Measurements from ENCODE around the gene MYO5A. TPM values are rescaled to one million over a fixed set of nuclear protein-coding genes. Genes with fewer than 3 reads are reported as not detected.
"Not testable (repeated sequence)": the region's sequence is repeated elsewhere in the genome, so short reads cannot be mapped to it uniquely, and the experiment has no call there.

Gene MYO5A
- total and polyA plus RNA-seq, 3 donors from 2014 or later: 11.7 to 35.5 (median 24.3) TPM

- no peak for DNase-seq
- Histone ChIP-seq H3K4me3 (no peak overlapping the region), H3K27ac (no peak overlapping the region), H3K4me1 (no peaks in the 10 kb centered on the region), H3K36me3 (ENCODE audit: low read depth, missing control alignments) (no peaks in the 10 kb centered on the region), H3K27me3 (no peaks in the 10 kb centered on the region), H3K9me3 (no peaks in the 10 kb centered on the region)
- WGBS, 2 donors: 89 to 93% methylated on average over 2 of the region's 2 CpGs
- TF ChIP-seq POLR2A (IDR thresholded peaks at IDR 0.05): no peak
- TF ChIP-seq, protein P1, sequence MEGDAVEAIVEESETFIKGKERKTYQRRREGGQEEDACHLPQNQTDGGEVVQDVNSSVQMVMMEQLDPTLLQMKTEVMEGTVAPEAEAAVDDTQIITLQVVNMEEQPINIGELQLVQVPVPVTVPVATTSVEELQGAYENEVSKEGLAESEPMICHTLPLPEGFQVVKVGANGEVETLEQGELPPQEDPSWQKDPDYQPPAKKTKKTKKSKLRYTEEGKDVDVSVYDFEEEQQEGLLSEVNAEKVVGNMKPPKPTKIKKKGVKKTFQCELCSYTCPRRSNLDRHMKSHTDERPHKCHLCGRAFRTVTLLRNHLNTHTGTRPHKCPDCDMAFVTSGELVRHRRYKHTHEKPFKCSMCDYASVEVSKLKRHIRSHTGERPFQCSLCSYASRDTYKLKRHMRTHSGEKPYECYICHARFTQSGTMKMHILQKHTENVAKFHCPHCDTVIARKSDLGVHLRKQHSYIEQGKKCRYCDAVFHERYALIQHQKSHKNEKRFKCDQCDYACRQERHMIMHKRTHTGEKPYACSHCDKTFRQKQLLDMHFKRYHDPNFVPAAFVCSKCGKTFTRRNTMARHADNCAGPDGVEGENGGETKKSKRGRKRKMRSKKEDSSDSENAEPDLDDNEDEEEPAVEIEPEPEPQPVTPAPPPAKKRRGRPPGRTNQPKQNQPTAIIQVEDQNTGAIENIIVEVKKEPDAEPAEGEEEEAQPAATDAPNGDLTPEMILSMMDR (IDR thresholded peaks at IDR 0.05): no peak
- intact Hi-C loops (cut with DNase I; ENCODE audit: low total_unique reads): no loop called here
Observed at GRCh38 chr15:52417957-52418356, 110.7 kb downstream of the MYO5A start.

GRCh38 chr15:52417521-52417920 is 111.2 kb downstream of the MYO5A start:
- H3K27me3 ChIP-seq: no peaks in the 10 kb centered on the region
- TF ChIP-seq POLR2A (IDR thresholded peaks at IDR 0.05): no peak
- TF ChIP-seq, protein P1 (IDR thresholded peaks at IDR 0.05): no peak

DNA sequence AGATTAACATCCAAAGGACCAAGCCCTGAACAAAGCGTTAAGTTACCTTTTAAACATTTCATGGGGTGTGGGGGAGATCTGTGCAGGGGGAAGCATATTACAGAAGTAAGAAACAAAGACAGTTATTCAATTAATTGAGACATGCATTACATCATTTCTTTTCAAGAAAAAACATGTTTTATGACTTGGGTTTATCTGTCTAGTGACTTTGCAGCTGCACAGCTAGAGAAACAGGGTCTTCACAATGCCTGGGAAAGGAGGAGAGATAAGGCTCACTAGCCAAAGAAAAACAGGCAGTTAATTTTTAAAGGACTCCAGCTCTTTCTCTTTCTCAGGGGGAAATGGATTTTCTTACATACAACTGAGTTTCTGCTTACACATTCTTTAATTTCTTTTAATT is 112.1 kb downstream of the MYO5A start:
- intact Hi-C loops (cut with DNase I; ENCODE audit: low total_unique reads); H3K4me1 ChIP-seq: not testable (repeated sequence)
- 67 to 90% methylated on average over 1 of the region's 1 CpG for WGBS, 2 donors

More at GRCh38 chr15:52417521-52417920, 111.2 kb downstream of the MYO5A start:
- intact Hi-C loops (cut with DNase I; ENCODE audit: low total_unique reads): no loop called here
- WGBS, 2 donors: 63 to 73% methylated on average over 3 of the region's 3 CpGs
- DNase-seq: no peak
- Histone ChIP-seq H3K4me3 (no peak overlapping the region), H3K36me3 (ENCODE audit: low read depth, missing control alignments) (no peaks in the 10 kb centered on the region), H3K4me1 (no peaks in the 10 kb centered on the region), H3K9me3 (no peaks in the 10 kb centered on the region), H3K27ac (no peak overlapping the region)

DNA sequence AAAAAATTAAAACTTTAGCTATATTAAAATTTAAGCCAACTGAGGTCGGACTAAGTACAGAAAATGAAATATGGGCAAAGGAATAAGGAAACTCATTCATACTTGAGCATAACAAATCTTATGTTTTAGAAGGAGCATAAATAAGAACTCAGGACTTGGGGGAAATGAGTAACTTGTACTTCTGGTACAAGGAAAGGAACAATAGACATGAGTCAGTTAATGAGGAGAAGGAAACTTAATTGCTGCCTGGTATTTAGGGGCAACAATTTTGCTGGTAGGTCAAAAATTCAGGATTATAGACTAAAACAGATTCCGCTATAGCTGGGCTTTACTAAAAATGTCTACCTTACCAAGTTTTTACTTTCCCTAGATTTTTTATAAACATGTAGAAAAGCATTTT is 113.1 kb downstream of the MYO5A start:
- Histone ChIP-seq H3K27ac (no peak overlapping the region), H3K27me3 (no peaks in the 10 kb centered on the region), H3K36me3 (ENCODE audit: low read depth, missing control alignments) (no peaks in the 10 kb centered on the region), H3K4me3 (no peak overlapping the region), H3K9me3 (no peaks in the 10 kb centered on the region), H3K4me1 (no peaks in the 10 kb centered on the region)
- 91 to 95% methylated on average over 2 of the region's 2 CpGs for WGBS, 2 donors
- TF ChIP-seq, protein P1 (IDR thresholded peaks at IDR 0.05): no peak
- TF ChIP-seq POLR2A (IDR thresholded peaks at IDR 0.05): no peak
- DNase-seq: no peak
- intact Hi-C loops (cut with DNase I; ENCODE audit: low total_unique reads): no loop called here

More for the DNA sequence above, 112.1 kb downstream of the MYO5A start:
- not testable (repeated sequence) for H3K27ac ChIP-seq; H3K27me3 ChIP-seq; H3K9me3 ChIP-seq; H3K4me3 ChIP-seq; H3K36me3 ChIP-seq (ENCODE audit: low read depth, missing control alignments); DNase-seq

- no peak for TF ChIP-seq POLR2A (IDR thresholded peaks at IDR 0.05)
- TF ChIP-seq, protein P1 (IDR thresholded peaks at IDR 0.05): no peak
- intact Hi-C loops (cut with DNase I; ENCODE audit: low total_unique reads): no loop called here
- DNase-seq: no peak
- Histone ChIP-seq H3K4me1 (no peaks in the 10 kb centered on the region), H3K9me3 (no peaks in the 10 kb centered on the region), H3K27ac (no peak overlapping the region), H3K27me3 (no peaks in the 10 kb centered on the region), H3K36me3 (ENCODE audit: low read depth, missing control alignments) (no peaks in the 10 kb centered on the region), H3K4me3 (no peak overlapping the region)
- 91 to 93% methylated on average over 6 of the region's 6 CpGs for WGBS, 2 donors
Observed at GRCh38 chr15:52414936-52415335, 113.7 kb downstream of the MYO5A start.
